H1 (cell line): ENCODE measurements around the gene IGF2BP3. TPM values are rescaled to one million over a fixed set of nuclear protein-coding genes. Genes with fewer than 3 reads are reported as not detected.

Experiments used
- CTCF ChIA-PET: fragments of 300-600 bp; sonication (Branson Sonifier 250); formaldehyde crosslinking; loops from one replicate; lab custom pipeline; 2021; ENCODE audit not compliant: partially characterized antibody; lab: Charles Lee
- POLR2A ChIA-PET: fragments of 300-600 bp; sonication (Branson Sonifier 250); formaldehyde crosslinking; loops from one replicate; lab custom pipeline; 2021; ENCODE audit warnings: inconsistent platforms; ENCODE audit not compliant: partially characterized antibody; lab: Charles Lee
- DNase-seq, 2 experiments: peaks; one replicate each; pipeline versions ENCODE4 v3.0.0 to v3.0.0-alpha.2; 2010 to 2022; ENCODE audit warnings: low spot score in 2 of 2, low read depth in 1 of 2, mixed read lengths in 1 of 2
- FAIRE-seq: peaks from 2 replicates; lab custom pipeline; 2011; peaks lifted over from hg19 to GRCh38; lab: Jason Lieb, UNC
- H2AFZ ChIP-seq: 2 replicates; pipeline ENCODE4 v1.8.1; 2012; ENCODE audit warnings: low read length, inconsistent platforms
- H2AK5ac ChIP-seq: 2 replicates; pipeline ENCODE4 v1.6.1; 2013; ENCODE audit warnings: low read depth, low read length
- H2BK120ac ChIP-seq: replicated peaks from 2 replicates; pipeline ENCODE3; 2013; ENCODE audit warnings: low read depth, low read length, inconsistent platforms
- H2BK12ac ChIP-seq: 2 replicates; pipeline ENCODE4 v1.6.1; 2013; ENCODE audit warnings: low read depth, low read length
- H2BK15ac ChIP-seq: 2 replicates; pipeline ENCODE4 v1.6.1; 2013; ENCODE audit warnings: low read length
- H2BK20ac ChIP-seq: 2 replicates; pipeline ENCODE4 v1.6.1; 2013; ENCODE audit warnings: low read length
- H2BK5ac ChIP-seq: 2 replicates; pipeline ENCODE4 v1.6.1; 2013; ENCODE audit warnings: low read depth, low read length
- H3K14ac ChIP-seq: 2 replicates; pipeline ENCODE4 v1.6.1; 2013; ENCODE audit warnings: inconsistent platforms; ENCODE audit not compliant: insufficient read length
- H3K18ac ChIP-seq: 2 replicates; pipeline ENCODE4 v1.6.1; 2013; ENCODE audit warnings: low read length; ENCODE audit errors: extremely low read depth
- H3K23ac ChIP-seq: 2 replicates; pipeline ENCODE4 v1.6.1; 2013; ENCODE audit warnings: inconsistent platforms; ENCODE audit not compliant: insufficient read length
- H3K23me2 ChIP-seq: 2 replicates; pipeline ENCODE4 v1.6.1; 2013; ENCODE audit warnings: low read depth, low read length
- H3K27ac ChIP-seq: 2 replicates; pipeline ENCODE4 v1.6.1; 2011; ENCODE audit warnings: low read depth, low read length, inconsistent platforms
- H3K27me3 ChIP-seq, 4 experiments: replicated peaks in 1 of 4; 1 replicate in 1 of 4; 2 replicates in 3 of 4; pipeline versions ENCODE4 v1.6.1 to v1.8.1; 2011 to 2013; ENCODE audit warnings: low read length in 3 of 4, mild to moderate bottlenecking in 3 of 4, inconsistent platforms in 2 of 4, mixed read lengths in 2 of 4, moderate library complexity in 1 of 4; ENCODE audit not compliant: control insufficient read depth in 3 of 4, insufficient read depth in 3 of 4; ENCODE audit errors: extremely low read depth in 1 of 4
- H3K36me3 ChIP-seq, 4 experiments: 2 replicates each; pipeline versions ENCODE4 v1.6.1 to v1.8.1; 2011 to 2013; ENCODE audit warnings: mild to moderate bottlenecking in 4 of 4, low read length in 3 of 4, moderate library complexity in 2 of 4, control low read depth in 1 of 4, inconsistent platforms in 1 of 4; ENCODE audit not compliant: insufficient read depth in 4 of 4, control insufficient read depth in 2 of 4
- H3K4ac ChIP-seq: replicated peaks from 2 replicates; pipeline ENCODE3; 2013; ENCODE audit warnings: low read length, low read depth, mixed read lengths, inconsistent platforms; ENCODE audit not compliant: insufficient read length
- H3K4me1 ChIP-seq, 4 experiments: replicated peaks in 1 of 4; 1 replicate in 1 of 4; 2 replicates in 3 of 4; pipeline versions ENCODE4 v1.6.1 to v1.8.1; 2011 to 2013; ENCODE audit warnings: low read length in 3 of 4, inconsistent platforms in 2 of 4, mixed read lengths in 1 of 4; ENCODE audit not compliant: insufficient read depth in 4 of 4, control insufficient read depth in 3 of 4
- H3K4me2 ChIP-seq, 2 experiments: 2 replicates each; pipeline versions ENCODE4 v1.6.1 to v1.8.1; 2011 to 2013; ENCODE audit warnings: low read depth in 2 of 2, low read length in 2 of 2, control low read depth in 1 of 2, inconsistent platforms in 1 of 2, mild to moderate bottlenecking in 1 of 2; ENCODE audit not compliant: insufficient read depth in 1 of 2
- H3K4me3 ChIP-seq, 4 experiments: fragments of 200-600, 300-600 bp in 1 of 4; sonication (generic), shearing (Covaris generic), sonication (Bioruptor Twin) in 1 of 4; 2 replicates each; pipeline versions ENCODE4 v1.5.1 to v1.8.1; 2011 to 2016; ENCODE audit warnings: low read length in 4 of 4, low read depth in 3 of 4, control low read depth in 2 of 4, inconsistent platforms in 2 of 4, mild to moderate bottlenecking in 2 of 4, mixed read lengths in 1 of 4, moderate library complexity in 1 of 4; ENCODE audit not compliant: insufficient read depth in 2 of 4; ENCODE audit errors: extremely low read depth in 1 of 4
- H3K56ac ChIP-seq: replicated peaks from 2 replicates; pipeline ENCODE3; 2013; ENCODE audit warnings: low read depth, mild to moderate bottlenecking, mixed read lengths, low read length, inconsistent platforms; ENCODE audit not compliant: insufficient read length
- H3K79me1 ChIP-seq: 2 replicates; pipeline ENCODE4 v1.6.1; 2013; ENCODE audit warnings: low read depth, low read length, control low read depth
- H3K79me2 ChIP-seq, 2 experiments: 2 replicates each; pipeline versions ENCODE4 v1.6.1 to v1.8.1; 2012 to 2013; ENCODE audit warnings: low read length in 2 of 2, mild to moderate bottlenecking in 2 of 2, inconsistent platforms in 1 of 2; ENCODE audit not compliant: insufficient read depth in 2 of 2, control insufficient read depth in 1 of 2
- H3K9ac ChIP-seq, 4 experiments: replicated peaks in 1 of 4; 1 replicate in 1 of 4; 2 replicates in 3 of 4; pipeline versions ENCODE4 v1.6.1 to v1.8.1; 2011 to 2013; ENCODE audit warnings: low read depth in 3 of 4, low read length in 3 of 4, control low read depth in 2 of 4, mild to moderate bottlenecking in 2 of 4, moderate library complexity in 2 of 4, inconsistent platforms in 1 of 4; ENCODE audit errors: extremely low read depth in 1 of 4
- H3K9me3 ChIP-seq, 2 experiments: 2 replicates each; pipeline versions ENCODE4 v1.6.1 to v1.8.1; 2012 to 2013; ENCODE audit warnings: mild to moderate bottlenecking in 2 of 2, moderate library complexity in 2 of 2, control low read depth in 1 of 2, inconsistent platforms in 1 of 2, low read depth in 1 of 2, low read length in 1 of 2, mixed read lengths in 1 of 2; ENCODE audit not compliant: insufficient read depth in 2 of 2
- H4K20me1 ChIP-seq, 2 experiments: replicated peaks in 1 of 2; 2 replicates each; pipeline versions ENCODE3 to v1.8.1; 2011 to 2013; ENCODE audit warnings: inconsistent platforms in 2 of 2, low read length in 2 of 2, mild to moderate bottlenecking in 1 of 2; ENCODE audit not compliant: insufficient read depth in 2 of 2, control insufficient read depth in 1 of 2
- H4K5ac ChIP-seq: 2 replicates; pipeline ENCODE4 v1.6.1; 2013; ENCODE audit warnings: low read length, low read depth, mixed read lengths, inconsistent platforms; ENCODE audit not compliant: insufficient read length
- H4K8ac ChIP-seq: 2 replicates; pipeline ENCODE4 v1.8.0; 2013; ENCODE audit warnings: mild to moderate bottlenecking, moderate library complexity, low read length, inconsistent platforms; ENCODE audit not compliant: insufficient read depth; ENCODE audit errors: extremely low read depth
- H4K91ac ChIP-seq: replicated peaks from 2 replicates; pipeline ENCODE3; 2013; ENCODE audit warnings: low read length, mixed read lengths, inconsistent platforms; ENCODE audit not compliant: insufficient read length
- CHD2 ChIP-seq: IDR thresholded peaks from 2 replicates; pipeline ENCODE4 v1.6.1; 2012; ENCODE audit warnings: low read length, improper control_type of control experiment
- E2F6 ChIP-seq: IDR thresholded peaks from 2 replicates; pipeline ENCODE4 v1.6.1; 2012; ENCODE audit warnings: inconsistent platforms
- EZH2 ChIP-seq: fragments of 200-600 bp; sonication (generic); IDR thresholded peaks from 2 replicates; pipeline ENCODE4 v1.7.1; 2012; ENCODE audit warnings: low read depth, mild to moderate bottlenecking, moderate library complexity, low read length, inconsistent platforms; ENCODE audit not compliant: severe bottlenecking
- KDM5A ChIP-seq: fragments of 200-600 bp; IDR thresholded peaks from 2 replicates; pipeline ENCODE4 v1.7.1; 2012; ENCODE audit warnings: mild to moderate bottlenecking, low read length, inconsistent platforms, mixed read lengths
- MAFK ChIP-seq: IDR thresholded peaks from 2 replicates; pipeline ENCODE4 v1.6.1; 2012; ENCODE audit warnings: low read depth, mild to moderate bottlenecking, improper control_type of control experiment, low read length
- RAD21 ChIP-seq, 2 experiments: IDR thresholded peaks in 1 of 2; conservative IDR thresholded peaks in 1 of 2; 2 replicates each; pipeline ENCODE4 v1.6.1; 2011; ENCODE audit warnings: low read depth in 2 of 2, low read length in 2 of 2, improper control_type of control experiment in 1 of 2, inconsistent platforms in 1 of 2, mild to moderate bottlenecking in 1 of 2, moderate library complexity in 1 of 2
- RBBP5 ChIP-seq: IDR thresholded peaks from 2 replicates; pipeline ENCODE4 v1.7.1; 2012; ENCODE audit warnings: low read depth, mild to moderate bottlenecking, inconsistent platforms, low read length, moderate library complexity, borderline replicate concordance
- RXRA ChIP-seq: IDR thresholded peaks from 2 replicates; pipeline ENCODE4 v1.6.1; 2011; ENCODE audit warnings: low read depth, mild to moderate bottlenecking, low read length, moderate library complexity; ENCODE audit not compliant: insufficient read depth
- TAF7 ChIP-seq: optimal IDR thresholded peaks from 2 replicates; pipeline ENCODE3; 2011; ENCODE audit warnings: low read depth, mild to moderate bottlenecking, inconsistent platforms, low read length, moderate library complexity, borderline replicate concordance
- TCF12 ChIP-seq: IDR thresholded peaks from 2 replicates; pipeline ENCODE4 v1.6.1; 2011; ENCODE audit warnings: low read depth, mild to moderate bottlenecking, low read length
- WGBS, 2 experiments: shearing (Covaris generic) in 1 of 2; methylation state at CpG; one replicate each; pipeline versions ENCODE4 v1.1.6 to v1.1.7; 2013 to 2015; ENCODE audit warnings: low lambda C conversion rate in 2 of 2, mixed read lengths in 2 of 2, inconsistent platforms in 1 of 2, low coverage in 1 of 2, missing lambda C conversion rate in 1 of 2; ENCODE audit not compliant: insufficient replicate concordance in 2 of 2, insufficient coverage in 1 of 2, insufficient read length in 1 of 2; ENCODE audit errors: extremely low coverage in 1 of 2, missing lambda C conversion rate in 1 of 2; 5-methylcytosine and 5-hydroxymethylcytosine counted together
- polyA plus RNA-seq, 7 experiments: library from polyadenylated mRNA; depleted of rRNA in 3 of 7; stranded (reverse) in 5 of 7; unstranded in 2 of 7; fragments of >200 nt in 5 of 7; fragments of 200-250 nt in 2 of 7; gene quantifications; 1 replicate in 5 of 7; 2 replicates in 1 of 7; 4 replicates in 1 of 7; pipeline versions ENCODE4 v1.2.1 to v1.2.3, GENCODE V29; 2011 to 2013; ENCODE audit warnings: missing spikeins in 2 of 7, mixed read lengths in 2 of 7
- total RNA-seq: library from RNA; stranded (reverse); fragmentation: NEBNext Ultra II Directional; extraction: Animal tissue kit (Norgen Biotek cat#: 25700); gene quantifications from 2 replicates; pipeline ENCODE4 v1.2.1, GENCODE V29; 2021

The IGF2BP3 gene
- total and polyA plus RNA-seq, 2 of the 8 experiments (the other 6 are each of a cell fraction or from before 2014, with no cell fraction given) = 66.3 to 193 TPM

- no peak overlapping the region for H3K14ac ChIP-seq
- no peak overlapping the region for H3K56ac ChIP-seq
- H3K27ac ChIP-seq = no peak overlapping the region
- no peak overlapping the region for H3K23ac ChIP-seq
- peaks cover 21 to 99% of the 10 kb centered on the region in 2 experiments for H3K79me2 ChIP-seq
- no peak overlapping the region for H2AFZ ChIP-seq
- ChIA-PET POLR2A (interaction anchor here (0.7 to 2.7 kb wide), 6 partner anchors 9 to 57 kb away, joined by 3 to 12 read pairs (median 4); partner anchors contain the start of gene IGF2BP3), CTCF (interaction anchor here (0.5 to 2.8 kb wide), 9 partner anchors 14 to 345 kb away, joined by 3 to 11 read pairs (median 3); no protein-coding TSS in a partner anchor)
- no peaks in the 10 kb centered on the region for H3K9me3 ChIP-seq
- no peak overlapping the region for H3K4me3 ChIP-seq
- H3K27me3 ChIP-seq = no peaks in the 10 kb centered on the region
- no peaks in the 10 kb centered on the region for H3K23me2 ChIP-seq
- H3K4me1 ChIP-seq = peaks cover 0 to 14% (median 8%) of the 10 kb centered on the region in 4 experiments; a peak in 4 of 7 replicates
- H2BK5ac ChIP-seq = no peak overlapping the region
- no peak overlapping the region for H4K8ac ChIP-seq
- H4K20me1 ChIP-seq = peaks cover 24 to 41% of the 10 kb centered on the region in 2 experiments
- WGBS, 2 experiments = 78% methylated on average over 7 of the region's 7 CpGs; no CpG with 5 or more reads in 1 of the 2 experiments
- H2BK15ac ChIP-seq = no peak overlapping the region
- no peak overlapping the region for H3K4ac ChIP-seq
- no peak overlapping the region for H2BK120ac ChIP-seq
- H2BK12ac ChIP-seq = no peak overlapping the region
- peaks cover 2% of the 10 kb centered on the region; the same call in 1 of the 2 replicates for H3K79me1 ChIP-seq
- H3K36me3 ChIP-seq = peaks cover 0 to 2% (median 0%) of the 10 kb centered on the region in 4 experiments; a peak in 1 of 8 replicates
- no peak overlapping the region for H3K18ac ChIP-seq
- H2AK5ac ChIP-seq = no peak overlapping the region
- FAIRE-seq (no peak), DNase-seq (no peak)
- H4K91ac ChIP-seq = no peak overlapping the region
- peak overlapping the region; percentile 18 to 44; a peak in 1 of 4 replicates for H3K4me2 ChIP-seq
- H2BK20ac ChIP-seq = no peak overlapping the region
- H3K9ac ChIP-seq = no peak overlapping the region
- H4K5ac ChIP-seq = no peak overlapping the region
- no peak for TF ChIP-seq RXRA
- no peak for TF ChIP-seq RAD21 (IDR thresholded peaks at IDR 0.05 in 1 of 2, conservative IDR thresholded peaks at IDR 0.05 in 1 of 2; ENCODE audit: low read depth in 2 of 2, low read length in 2 of 2)
- no peak for TF ChIP-seq E2F6
- no peak for TF ChIP-seq RBBP5
- TF ChIP-seq TAF7 = no peak
- TF ChIP-seq MAFK = no peak
- no peak for TF ChIP-seq EZH2
- TF ChIP-seq TCF12 = no peak
- TF ChIP-seq CHD2 = no peak
- TF ChIP-seq KDM5A = no peak
Measured at GRCh38 chr7:23431702-23432199, 38.5 kb downstream of the IGF2BP3 start.
